ENCODE measurements around the gene LONRF3. TPM values are rescaled to one million over a fixed set of nuclear protein-coding genes. Genes with fewer than 3 reads are reported as not detected.

Gene LONRF3
- total RNA-seq, 1 donor, result 1.5 TPM

DNA sequence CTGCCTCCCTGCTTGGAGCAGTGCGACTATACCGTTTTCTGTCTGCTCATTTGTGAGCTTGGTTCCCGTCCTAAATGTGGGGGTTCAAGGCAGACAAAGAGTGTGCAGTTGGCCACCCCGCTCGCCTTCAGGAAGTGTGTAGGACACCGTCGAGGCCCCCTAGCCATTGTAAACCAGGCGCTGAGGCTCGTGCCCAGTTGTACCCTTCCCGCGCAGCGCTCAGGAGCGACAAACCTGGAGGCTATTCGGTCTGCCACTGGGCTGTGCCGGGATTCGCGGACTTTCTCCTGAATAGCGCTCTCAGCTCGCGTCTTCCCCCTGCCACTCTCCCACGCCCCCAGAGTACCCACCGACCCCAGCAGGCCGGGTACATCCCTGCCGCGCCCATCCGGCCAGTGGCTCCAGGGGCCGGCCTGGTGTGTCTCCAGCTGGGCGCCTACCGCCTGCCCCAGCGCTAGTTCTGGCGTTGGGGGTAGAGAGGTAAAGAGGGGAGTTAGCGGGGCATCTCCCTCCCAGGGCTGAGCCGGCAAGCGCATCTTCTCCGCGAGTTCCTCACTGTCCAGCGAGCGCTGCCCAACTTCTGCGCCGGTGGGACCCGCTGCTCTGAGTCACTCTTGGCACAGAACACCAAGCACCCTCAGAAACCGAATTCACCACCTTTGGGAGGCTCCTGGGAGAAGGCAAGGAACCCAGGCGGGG is 880 bp upstream of the LONRF3 start:
- TF ChIP-seq, protein P1, sequence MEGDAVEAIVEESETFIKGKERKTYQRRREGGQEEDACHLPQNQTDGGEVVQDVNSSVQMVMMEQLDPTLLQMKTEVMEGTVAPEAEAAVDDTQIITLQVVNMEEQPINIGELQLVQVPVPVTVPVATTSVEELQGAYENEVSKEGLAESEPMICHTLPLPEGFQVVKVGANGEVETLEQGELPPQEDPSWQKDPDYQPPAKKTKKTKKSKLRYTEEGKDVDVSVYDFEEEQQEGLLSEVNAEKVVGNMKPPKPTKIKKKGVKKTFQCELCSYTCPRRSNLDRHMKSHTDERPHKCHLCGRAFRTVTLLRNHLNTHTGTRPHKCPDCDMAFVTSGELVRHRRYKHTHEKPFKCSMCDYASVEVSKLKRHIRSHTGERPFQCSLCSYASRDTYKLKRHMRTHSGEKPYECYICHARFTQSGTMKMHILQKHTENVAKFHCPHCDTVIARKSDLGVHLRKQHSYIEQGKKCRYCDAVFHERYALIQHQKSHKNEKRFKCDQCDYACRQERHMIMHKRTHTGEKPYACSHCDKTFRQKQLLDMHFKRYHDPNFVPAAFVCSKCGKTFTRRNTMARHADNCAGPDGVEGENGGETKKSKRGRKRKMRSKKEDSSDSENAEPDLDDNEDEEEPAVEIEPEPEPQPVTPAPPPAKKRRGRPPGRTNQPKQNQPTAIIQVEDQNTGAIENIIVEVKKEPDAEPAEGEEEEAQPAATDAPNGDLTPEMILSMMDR (IDR thresholded peaks at IDR 0.05; ENCODE audit: insufficient read depth, low read length), result no peak

DNA sequence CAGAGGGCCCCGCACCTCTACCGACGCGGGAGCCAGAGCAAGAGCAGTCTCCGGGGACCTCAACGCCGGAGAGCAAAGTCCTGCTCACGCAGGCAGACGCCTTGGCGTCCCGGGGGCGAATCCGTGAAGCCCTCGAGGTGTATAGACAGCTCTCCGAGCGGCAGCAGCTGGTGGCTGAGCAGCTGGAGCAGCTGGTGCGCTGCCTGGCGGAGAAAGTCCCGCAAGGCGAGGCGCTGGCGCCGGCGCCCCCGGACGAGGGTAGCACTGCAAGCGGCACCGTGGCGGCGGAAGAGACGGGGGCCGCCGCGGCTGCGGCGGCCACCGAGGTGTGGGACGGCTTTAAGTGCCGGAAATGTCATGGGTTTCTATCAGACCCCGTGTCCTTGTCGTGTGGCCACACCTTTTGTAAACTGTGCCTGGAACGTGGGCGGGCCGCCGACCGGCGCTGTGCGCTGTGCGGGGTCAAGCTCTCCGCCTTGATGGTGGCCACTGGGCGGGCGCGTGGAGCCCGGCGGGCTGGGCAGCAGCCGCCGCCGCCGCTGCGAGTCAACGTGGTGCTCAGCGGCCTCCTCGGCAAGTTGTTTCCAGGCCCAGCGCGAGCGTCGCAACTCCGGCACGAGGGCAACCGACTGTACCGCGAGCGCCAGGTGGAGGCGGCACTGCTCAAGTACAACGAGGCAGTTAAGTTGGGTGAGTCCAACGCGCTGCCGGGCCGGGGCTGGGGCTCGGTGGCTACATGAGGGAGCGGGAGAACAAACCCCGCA is 672 bp downstream of the LONRF3 start:
- DNase-seq (ENCODE audit: low read depth), result no peak
- peak overlapping the region; percentile 10 for H3K4me3 ChIP-seq (ENCODE audit: low read depth, low read length)
- TF ChIP-seq, protein P1 (IDR thresholded peaks at IDR 0.05; ENCODE audit: insufficient read depth, low read length), result no peak

More for the DNA sequence above, 880 bp upstream of the LONRF3 start:
- H3K4me3 ChIP-seq (ENCODE audit: low read depth, low read length), result no peak overlapping the region
- DNase-seq (ENCODE audit: low read depth), result no peak

DNA sequence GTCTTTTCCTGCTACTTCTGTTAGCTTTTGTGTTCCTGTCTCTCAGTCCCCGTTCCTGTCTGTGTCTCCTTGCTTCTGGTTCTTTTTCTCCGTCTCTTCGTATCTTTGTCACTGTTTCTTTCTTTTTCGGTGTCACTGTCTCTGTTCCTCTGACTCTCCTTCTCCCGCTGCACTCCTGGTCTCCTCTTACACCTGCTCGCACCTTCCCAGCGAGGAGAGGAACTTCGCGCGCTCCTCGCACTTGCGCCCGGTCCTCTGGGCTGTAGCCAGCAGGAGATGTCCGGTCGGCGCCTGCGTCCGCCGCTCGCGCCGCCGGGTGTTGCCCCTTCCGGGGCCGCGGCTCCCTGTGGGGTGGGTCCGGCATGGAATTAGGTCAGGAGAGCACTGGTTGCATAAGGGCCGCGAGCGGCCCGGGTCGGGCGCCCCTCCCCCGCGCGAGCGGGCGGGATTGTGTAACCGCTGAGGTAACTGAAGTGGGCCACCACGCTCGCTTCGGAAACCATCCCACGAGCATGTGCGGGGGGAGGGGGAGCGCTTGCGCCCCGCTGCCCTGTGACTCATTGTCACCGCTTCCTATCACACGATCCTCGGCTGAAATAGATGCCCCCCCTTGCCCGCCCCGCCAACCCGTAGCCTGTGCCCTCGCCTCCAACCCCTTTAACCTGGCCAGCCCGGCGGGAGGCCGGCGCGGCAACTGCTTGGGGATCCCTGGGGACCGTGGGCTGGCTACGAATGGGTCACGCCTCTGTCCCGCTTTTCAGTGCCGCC is 1.6 kb downstream of the LONRF3 start:
- peak overlapping the region; percentile 48 for H3K4me3 ChIP-seq (ENCODE audit: low read depth, low read length)
- TF ChIP-seq, protein P1 (IDR thresholded peaks at IDR 0.05; ENCODE audit: insufficient read depth, low read length), result no peak
- DNase-seq (ENCODE audit: low read depth), result peak; percentile 11

DNA sequence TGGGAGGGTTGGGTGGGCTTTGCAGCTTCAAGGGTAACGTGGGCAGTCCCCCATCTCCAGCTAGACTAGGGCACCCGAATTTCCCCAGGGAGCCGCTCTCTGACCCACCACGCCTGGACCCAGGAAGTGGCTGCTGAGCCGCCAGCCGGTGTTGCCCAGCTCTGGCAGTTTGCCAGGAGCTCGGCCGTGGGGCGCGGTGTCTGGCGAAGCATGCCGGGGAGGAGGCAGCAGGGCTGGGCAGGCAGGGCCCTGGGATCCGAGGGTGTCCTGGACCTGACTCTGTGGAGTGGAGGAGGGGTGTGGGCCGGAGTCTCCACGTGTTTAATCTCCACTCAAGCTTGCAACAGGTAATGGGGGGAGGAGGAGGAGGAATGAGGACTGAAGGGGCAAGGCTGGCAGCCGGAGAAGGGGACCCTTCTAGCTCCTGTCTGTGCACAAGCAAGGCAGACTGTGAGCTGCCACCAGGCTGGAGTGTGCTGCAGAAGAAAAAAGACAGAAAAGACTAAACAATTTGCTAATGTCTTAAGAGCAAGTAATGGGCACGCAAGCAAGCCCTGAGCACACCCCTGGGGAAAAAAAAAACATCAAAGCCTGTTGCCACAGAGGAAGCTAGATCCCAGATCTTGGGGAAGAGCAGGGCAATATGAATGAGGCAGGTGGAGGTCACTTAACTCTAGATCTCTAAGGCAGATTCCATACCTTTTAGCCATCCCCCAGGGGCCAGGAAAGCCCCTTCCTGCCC is 2.4 kb downstream of the LONRF3 start:
- DNase-seq (ENCODE audit: low read depth), result no peak
- H3K4me3 ChIP-seq (ENCODE audit: low read depth, low read length), result no peak overlapping the region
- TF ChIP-seq, protein P1 (IDR thresholded peaks at IDR 0.05; ENCODE audit: insufficient read depth, low read length), result no peak

DNA sequence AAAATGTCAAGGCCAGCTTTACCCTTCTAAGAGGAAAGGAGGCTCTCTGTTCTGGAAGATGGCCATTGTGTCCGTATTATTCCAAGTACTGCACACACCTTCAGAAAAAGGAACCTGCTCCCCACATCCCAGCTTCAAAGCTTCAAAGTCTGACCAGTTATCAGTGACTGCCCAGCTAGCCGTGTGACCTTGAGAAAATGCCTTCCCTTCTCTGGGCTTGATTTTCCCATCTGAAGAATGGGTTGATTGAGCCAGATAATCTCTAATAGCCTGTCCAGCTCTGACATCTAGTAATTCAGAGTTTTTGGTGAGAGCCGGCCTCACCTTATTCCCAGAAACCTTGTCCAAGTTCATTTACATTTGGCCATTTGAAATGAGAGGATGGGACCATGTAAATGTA is 3.0 kb downstream of the LONRF3 start:
- H3K4me3 ChIP-seq (ENCODE audit: low read depth, low read length), result no peak overlapping the region
- TF ChIP-seq, protein P1 (IDR thresholded peaks at IDR 0.05; ENCODE audit: insufficient read depth, low read length), result no peak
- no peak for DNase-seq (ENCODE audit: low read depth)

DNA sequence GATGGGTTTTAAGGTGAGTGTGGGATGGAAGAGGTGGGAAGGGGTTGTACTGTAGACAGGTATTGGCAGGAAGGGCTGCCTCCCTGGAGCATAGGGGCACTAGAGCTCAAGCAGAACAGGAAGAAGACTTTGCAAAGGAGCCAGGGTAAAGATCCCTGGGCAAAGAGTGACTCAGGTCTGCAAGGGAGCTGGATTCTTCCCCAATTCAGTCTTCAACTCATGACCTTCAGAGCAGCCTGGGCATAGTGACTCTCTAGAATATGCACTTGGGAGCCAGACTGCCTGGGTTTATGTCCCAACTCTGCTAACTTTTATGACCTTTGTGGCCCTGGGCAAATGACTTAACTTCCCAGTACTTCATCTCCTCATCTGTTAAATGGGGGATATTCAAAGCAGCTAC is 4.0 kb downstream of the LONRF3 start:
- TF ChIP-seq, protein P1 (IDR thresholded peaks at IDR 0.05; ENCODE audit: insufficient read depth, low read length), result no peak
- H3K4me3 ChIP-seq (ENCODE audit: low read depth, low read length), result no peak overlapping the region
- no peak for DNase-seq (ENCODE audit: low read depth)
